HG03432 (cell line): ENCODE data around the gene AP3B1.
"Not testable (repeated sequence)": the region's sequence is repeated elsewhere in the genome, so short reads cannot be mapped to it uniquely, and the experiment has no call there.

Experiments
- ATAC-seq: cut with Tn5 transposase; IDR thresholded peaks from one replicate; pipeline ENCODE4 v1.9.1; 2021; ENCODE audit warnings: mild to moderate bottlenecking, moderate library complexity; ENCODE audit not compliant: unreplicated experiment

The AP3B1 gene

DNA sequence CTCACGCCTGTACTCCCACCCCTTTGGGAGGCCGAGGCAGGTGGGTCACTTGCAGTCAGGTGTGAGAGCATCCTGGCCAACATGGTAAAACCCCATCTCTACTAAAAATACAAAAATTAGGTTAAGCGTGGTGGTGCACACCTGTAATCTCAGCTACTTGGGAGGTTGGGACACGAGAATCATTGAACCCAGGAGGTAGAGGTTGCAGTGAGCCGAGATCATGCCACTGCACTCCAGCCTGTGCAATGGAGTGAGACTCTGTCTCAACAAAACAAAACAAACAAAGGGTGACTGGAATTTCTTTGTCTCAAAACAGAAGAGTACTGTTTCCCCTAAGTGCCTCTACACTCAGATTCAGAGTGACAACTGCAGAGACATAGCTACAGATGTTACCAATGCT lies 116.1 kb downstream of the AP3B1 start:
- ATAC-seq, result no peak

DNA sequence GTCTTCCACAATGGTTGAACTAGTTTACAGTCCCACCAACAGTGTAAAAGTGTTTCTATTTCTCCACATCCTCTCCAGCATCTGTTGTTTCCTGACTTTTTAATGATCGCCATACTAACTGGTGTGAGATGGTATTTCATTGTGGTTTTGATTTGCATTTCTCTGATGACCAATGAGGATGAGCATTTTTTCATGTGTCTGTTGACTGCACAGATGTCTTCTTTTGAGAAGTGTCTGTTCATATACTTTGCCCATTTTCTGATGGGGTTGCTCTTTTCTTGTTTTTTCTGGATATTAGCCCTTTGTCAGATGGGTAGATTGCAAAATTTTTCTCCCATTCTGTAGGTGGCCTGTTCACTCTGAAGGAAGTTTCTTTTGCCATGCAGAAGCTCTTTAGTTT lies 124.2 kb downstream of the AP3B1 start:
- ATAC-seq, result not testable (repeated sequence)

DNA sequence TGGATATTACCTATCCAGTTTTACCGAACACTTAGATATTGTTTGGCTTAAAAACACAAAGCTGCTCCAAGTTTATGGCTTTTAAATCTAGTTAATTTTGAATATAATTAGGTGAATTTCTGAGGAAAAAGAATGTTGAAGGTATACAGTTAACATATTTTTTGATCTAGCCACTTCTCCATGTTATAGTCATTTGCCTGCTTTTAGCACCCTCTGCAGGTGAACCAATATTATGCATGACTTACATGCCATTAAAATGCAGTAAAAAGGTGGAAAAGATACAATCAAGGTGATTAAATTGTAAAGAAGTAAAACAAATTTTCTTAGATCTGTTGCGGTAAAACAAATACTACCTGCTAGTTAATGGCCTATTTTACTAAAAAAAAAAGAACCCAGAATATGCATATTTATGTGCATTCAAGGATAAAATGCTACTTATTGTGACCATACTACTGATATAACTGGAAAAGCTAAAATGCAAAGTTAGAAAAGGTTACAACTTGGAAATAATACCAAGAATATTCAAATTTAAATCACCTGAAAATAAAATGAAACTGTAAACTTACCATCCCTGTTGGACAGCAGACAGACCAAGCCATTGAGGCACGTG lies 132.1 kb downstream of the AP3B1 start:
- ATAC-seq, result no peak

DNA sequence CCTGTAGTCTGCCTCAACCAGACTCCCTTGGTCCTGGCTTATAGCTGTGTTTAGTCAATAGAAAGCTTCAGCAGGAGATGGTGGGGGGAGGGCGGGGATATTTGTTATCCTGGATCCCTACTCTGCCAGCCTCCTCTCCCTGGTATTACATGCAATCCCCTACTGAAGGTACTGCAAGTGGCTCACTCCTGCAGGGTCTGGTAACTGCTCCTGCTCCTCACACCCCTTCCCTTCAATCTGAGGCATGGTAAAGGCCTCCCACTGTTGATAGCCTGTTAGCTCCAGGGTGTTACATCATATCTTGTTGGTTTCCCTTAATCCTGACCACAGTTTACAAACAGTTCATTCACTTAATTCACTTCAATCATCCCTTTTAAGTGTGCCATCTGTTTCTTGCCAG lies 137.5 kb downstream of the AP3B1 start:
- ATAC-seq, result no peak

DNA sequence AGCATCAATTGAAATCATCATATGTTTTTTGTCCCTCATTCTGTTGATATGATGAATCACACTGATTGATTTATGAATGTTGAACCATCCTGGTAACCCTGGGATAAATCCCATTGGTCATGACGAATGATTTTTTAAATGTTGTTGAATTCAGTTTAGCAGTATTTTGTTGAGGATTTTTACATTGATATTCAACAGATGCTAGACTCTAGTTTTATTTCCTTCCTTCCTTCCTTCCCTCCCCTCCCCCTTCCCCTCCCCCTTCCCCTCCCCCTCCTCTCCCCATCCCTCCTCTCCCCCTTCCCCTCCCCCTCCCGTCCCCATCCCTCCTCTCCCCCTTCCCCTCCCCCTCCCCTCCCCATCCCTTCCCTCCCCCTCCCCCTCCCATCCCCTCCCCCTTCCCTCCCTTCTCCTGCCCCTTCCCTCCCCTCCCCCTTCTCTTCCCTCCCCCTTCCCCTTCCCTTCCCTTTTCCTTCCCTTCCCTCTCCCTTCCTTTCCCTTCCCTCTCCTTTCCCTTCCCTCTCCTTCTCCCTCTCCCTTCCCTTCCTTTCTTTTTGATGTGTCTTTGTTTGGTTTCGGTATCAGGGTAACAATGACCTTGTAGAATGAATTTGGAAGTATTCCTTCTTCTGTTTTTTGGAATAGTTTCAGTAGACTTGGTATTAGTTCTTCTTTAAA lies 142.8 kb downstream of the AP3B1 start:
- no peak for ATAC-seq

DNA sequence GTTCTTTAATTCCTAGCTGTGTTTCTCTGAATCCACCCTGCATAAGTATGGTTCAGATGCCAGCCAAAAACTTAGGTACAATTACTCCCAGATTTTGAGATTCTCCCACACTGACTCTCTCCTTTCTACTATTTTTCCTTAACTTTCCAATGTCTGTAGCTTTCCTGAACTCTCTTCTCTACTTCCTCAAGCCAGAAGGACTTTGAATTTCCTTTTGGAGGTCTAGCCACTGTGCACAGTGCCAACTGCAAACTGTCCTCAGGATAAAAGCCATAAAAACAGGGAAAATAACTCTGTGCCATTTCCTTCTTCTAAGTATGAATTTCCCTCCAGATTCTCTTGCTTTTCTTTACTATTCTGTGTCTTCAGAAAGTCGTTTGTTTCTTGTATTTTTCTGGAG lies 157.2 kb downstream of the AP3B1 start:
- no peak for ATAC-seq

DNA sequence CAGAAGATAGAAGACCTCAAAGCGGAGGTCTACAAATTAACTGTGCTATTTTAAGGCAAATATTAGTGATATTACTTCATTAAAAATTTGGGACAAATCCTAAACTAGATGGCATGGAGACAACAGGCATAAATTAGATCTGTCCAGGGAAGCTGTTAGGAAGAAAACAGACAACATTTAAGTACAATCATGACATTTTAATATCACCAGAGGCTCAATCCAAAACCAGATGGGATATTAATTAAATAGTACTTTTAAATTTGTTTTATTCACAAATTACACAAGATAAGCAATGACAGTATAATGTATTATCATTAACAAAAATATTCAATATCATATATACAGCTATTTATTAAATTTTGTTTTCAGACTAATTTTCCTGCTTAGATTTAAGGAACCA lies 161.1 kb downstream of the AP3B1 start:
- no peak for ATAC-seq

DNA sequence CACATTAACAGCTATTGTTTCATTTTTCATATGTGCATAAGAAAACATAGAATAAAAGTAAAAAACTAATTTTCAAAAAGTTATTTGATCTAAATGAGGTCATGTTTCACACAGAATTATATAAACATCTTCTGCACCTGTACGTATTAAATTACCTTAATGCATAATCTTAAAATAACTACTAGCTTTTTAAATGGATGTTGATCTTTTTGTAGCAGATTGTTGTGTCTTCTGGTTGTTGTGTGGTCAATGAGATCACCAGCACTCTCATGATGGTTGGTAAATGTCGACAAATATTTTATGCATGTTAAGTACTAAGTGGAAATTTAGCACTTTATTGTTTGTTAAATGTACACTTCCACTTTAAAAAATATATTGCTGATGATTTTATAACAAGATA lies 162.0 kb downstream of the AP3B1 start:
- ATAC-seq, result no peak

DNA sequence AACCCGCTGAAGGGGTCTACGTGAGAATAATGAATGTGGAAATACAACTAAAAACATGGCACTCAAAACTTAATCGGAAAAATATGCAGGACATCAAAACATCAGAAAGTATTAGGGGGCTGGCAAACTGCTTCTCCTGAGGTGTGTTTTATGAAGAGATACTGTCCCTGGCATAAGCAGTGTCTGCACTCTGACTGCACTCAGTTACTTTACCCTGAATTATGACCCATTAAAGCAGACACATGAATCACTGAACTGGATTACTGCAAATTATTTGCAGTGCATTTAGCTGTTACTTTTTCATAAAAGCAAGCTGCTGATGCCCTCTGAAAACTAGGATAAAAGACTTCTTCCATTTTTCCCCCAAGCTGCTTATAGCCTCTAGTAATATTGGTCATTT lies 164.9 kb downstream of the AP3B1 start:
- no peak for ATAC-seq

DNA sequence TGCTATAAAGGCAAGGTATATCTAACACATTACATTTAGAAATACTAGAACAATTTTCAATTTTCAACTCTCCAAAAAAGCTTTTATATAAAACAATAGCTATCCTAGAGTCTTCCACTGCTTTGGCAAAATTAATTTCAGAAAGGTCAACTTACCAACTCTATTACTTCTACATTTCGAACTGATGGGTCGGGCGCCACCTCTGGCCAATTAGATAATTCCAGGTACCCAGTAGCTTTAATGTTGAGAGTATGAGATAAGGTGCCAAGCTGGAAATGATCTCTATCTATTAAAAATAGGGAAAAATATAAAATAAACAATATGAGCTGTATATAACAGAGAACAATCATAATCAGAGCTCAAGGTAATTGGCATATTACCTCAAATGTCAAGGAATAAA lies 166.6 kb downstream of the AP3B1 start:
- no peak for ATAC-seq

DNA sequence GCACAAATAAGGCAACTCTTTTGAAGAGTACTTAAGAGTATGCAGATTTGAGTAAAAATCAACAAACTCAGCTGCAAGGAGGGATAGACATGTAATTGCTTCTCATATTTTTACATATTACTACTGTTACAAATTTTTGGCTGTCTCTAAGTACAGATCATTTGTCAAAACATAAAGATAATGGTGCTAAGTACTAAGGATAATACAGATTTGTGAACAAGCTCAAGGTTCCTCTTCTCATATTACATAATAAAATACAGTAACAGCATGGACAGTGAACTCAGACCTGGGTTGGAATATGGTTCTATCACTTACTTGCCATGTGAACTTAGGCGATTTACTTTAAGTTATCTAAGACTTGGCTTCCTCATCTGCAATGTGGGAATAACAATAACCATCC lies 168.0 kb downstream of the AP3B1 start:
- ATAC-seq, result no peak

DNA sequence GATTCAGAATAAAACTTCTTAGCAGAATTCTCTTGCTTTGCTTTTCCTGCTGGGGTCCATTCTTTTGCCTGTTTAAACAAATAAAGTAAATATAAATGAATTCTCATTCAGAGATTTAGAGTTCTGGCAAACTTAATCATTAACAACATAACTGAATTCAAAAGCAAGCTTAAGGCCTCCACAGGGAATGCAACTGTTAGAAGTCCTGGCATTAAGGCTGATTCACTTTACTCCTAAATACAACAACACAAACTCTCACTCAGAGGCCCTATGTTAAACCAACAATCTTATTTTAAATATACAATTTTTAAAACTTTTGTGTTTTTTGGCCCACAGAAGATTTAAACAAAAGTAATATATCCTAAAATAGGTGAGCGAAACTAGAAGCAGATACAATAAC lies 178.3 kb downstream of the AP3B1 start:
- no peak for ATAC-seq

DNA sequence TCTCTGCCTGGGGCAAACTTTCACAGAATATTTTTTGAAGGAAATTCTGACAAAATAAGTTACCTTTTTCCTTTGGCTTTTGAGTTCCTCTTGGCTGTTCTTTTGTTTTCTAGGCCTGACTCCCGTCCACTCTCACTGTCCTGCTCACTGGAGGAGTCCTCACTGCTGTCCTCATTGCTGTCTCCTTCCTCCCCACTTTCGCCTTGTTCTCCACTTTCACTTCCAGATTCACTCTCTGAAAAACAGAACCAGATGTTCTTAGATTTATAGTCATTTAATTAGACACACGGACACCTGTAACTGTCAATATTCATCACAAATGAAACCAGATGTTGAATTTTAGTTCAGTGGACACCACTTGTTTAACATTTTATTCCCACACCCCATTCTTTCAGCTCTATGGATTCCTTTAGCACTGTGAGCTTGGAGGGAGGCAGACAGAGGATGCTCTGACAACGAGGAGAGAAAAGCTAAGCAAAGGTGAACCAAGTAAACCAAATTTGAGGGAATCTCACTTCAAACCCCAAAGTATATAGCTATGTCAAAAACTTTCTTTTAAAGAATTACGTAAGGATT lies 180.7 kb downstream of the AP3B1 start:
- no peak for ATAC-seq

DNA sequence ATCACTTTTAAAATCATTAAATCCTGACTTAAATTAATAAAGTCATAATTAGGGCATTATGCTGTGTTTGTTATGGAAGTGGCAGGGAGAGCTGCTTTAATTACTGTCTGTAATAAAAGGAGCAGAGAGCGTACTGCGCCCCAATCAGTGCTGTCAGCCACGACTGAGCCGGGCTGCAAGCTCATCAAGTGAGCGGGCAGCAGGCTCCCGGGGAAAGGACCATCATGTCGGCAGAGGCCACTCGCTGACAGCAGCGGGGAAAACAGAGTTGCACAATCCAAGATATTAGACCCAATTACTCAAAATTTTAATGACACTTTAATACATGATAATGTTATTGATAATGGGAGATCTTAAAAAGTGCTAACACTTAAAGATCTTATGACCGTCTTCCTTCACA lies 181.6 kb downstream of the AP3B1 start:
- ATAC-seq, result no peak

DNA sequence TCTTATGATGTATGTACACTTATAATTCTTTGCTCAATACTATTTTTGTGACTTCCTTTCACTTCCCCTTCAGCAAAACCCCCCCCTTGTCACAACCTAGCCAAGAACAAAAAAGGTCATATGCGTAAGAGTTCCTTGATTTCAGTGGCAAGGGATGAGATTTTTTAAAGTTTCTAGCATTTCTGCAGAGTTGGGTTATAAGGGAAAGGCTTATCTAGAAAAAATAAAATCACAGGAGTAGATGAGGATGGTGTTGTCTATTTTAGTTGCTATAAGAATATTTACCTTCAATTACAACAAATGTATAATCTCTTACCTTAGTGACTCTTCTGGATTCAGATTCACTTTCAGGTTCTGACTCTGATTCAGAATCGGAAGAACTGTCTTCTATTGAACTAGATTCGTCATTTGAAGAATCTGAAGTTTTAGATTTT lies 184.6 kb downstream of the AP3B1 start:
- peak; percentile 71 for ATAC-seq

DNA sequence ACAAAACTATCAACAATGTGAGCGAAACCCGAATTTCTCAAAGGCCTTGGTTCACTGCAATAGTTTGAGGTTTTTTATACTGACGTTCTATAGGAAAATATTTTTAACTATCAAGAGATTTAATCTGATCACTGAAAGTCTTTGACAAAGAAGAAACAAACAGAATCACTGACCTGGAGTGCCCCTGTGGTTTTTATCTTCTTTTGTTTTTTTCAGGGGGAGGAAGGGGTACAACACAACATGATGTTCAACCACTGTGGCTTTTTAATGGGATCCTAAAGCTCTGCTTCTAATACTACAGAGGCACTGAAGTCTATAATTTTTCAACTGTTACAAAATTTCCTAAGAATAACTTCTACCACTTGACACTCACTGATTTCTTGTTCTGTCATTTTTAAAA lies 185.9 kb downstream of the AP3B1 start:
- no peak for ATAC-seq

DNA sequence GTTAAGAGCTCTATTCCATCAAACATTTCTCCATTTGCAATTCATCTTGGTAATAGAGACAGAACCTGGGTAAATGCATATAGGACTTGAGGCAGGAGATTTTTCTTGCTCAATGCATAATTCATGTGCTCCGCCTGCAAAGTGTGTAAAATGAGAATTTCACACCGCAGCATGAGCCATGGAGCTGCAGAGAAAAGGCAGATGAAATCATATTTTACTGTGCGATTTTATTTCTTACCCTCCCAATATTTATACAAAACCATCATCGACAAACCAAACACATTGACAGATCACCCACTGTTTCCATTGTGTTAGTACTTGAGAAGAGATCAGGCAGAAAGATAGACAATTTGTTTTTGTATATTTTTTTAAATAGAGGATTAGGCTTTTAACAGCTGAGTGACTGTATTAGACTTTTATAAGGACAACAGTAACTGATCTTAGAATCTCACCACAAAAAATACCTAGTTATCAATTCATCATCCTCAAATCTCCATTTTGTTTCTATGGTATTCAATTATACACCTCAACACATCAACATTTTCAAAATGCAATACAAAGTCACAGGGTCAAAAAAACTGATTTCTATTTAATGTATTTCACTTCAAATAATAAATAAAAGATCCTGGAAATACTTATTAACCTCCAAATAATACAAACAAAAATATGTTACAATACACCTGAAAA lies 191.1 kb downstream of the AP3B1 start:
- no peak for ATAC-seq

DNA sequence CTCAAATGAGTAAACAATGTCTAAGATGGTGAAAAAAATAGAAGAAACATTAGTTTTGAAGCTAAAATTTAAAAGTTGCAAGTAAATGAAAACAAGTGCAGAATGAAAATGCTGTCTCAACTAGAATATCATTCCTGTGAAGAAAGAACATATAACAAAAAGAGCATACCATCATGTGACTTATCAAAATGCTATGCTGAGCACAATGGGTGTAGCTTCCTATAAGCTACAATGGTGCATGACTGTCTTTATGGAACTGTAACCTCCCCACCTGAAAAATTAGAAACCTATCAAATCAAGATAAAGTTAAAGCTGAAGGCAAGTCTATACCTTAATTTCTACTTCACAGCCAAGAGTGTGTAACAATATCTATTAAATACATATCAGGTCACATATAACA lies 192.0 kb downstream of the AP3B1 start:
- no peak for ATAC-seq

DNA sequence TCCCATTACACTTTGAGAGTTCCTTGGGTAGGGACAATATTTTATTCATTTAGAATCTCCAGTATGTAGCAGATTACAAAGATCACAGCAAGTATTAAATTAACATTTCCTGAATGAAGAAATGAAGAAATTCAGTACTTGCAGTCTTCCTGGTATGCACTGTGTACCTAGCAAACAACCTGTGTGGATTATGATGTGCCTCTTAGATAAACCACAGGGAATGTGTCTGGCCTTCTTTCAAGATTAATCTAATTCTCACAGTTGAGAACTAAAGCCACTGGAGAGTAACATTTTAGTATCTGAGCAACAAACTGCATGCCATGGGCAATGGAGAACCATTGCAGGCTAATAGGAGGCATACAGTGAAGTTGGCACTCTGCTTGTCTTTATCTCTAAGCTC lies 199.4 kb downstream of the AP3B1 start:
- no peak for ATAC-seq

DNA sequence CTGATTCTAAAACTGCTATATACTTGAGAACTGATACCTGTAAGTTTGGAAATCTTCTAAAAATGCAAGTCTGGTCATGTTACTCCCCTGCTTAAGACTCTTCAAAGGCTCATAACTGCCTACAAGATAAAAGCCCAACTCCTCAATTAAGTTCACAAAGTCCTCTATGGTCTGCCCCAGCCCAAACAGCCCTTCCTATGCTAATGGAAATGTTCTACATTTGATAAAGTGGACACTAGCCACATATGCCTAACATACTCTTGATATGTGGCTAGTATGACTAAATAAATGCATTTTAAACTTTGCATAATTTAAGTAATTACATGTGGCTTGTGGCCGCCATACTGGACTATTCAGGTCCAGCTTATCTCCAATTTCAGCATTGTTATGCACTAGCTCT lies 204.5 kb downstream of the AP3B1 start:
- ATAC-seq, result no peak

DNA sequence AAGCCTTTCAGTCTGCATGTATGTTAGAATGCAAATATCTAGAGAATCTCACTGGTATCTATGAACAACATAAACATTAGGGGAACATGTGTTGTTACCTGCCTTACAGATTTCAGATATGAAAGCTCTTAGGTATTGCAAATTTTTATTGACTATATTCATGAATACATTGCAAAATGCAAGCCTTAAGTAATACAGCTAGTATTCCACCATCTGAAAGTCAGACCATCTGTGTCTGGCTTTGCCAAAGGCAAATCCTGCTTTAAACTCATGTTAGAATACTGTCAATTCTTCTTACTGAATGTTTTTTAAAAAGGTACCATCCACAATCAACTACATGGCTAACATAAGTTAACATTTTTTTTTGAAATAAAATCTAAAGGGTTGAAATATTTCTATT lies 215.6 kb downstream of the AP3B1 start:
- no peak for ATAC-seq
